ENCODE measurements around the gene NOSTRIN. TPM values are rescaled to one million over a fixed set of nuclear protein-coding genes. Genes with fewer than 3 reads are reported as not detected.
"Not testable (repeated sequence)": the region's sequence is repeated elsewhere in the genome, so short reads cannot be mapped to it uniquely, and the experiment has no call there.

NOSTRIN gene
- total RNA-seq, 1 experiment from 2014 or later = not detected

GRCh38 chr2:168850846-168851245, 48.4 kb downstream of the NOSTRIN start:
- H3K27ac ChIP-seq = no peak overlapping the region
- no peaks in the 10 kb centered on the region for H3K27me3 ChIP-seq (replicated peaks)
- H3K4me1 ChIP-seq (replicated peaks) = no peaks in the 10 kb centered on the region
- peaks cover 6% of the 10 kb centered on the region for H3K36me3 ChIP-seq
- H3K4me3 ChIP-seq = no peak overlapping the region
- no peak for DNase-seq (ENCODE audit: low read depth in 1 of 2, low spot score in 2 of 2)
- no peaks in the 10 kb centered on the region for H3K9me3 ChIP-seq (replicated peaks)

- no peaks in the 10 kb centered on the region for H3K9me3 ChIP-seq (replicated peaks)
- no peaks in the 10 kb centered on the region for H3K27me3 ChIP-seq (replicated peaks)
- DNase-seq (ENCODE audit: low read depth in 1 of 2, low spot score in 2 of 2) = no peak
- peaks cover 7% of the 10 kb centered on the region for H3K36me3 ChIP-seq
- no peak overlapping the region for H3K4me3 ChIP-seq
- no peak overlapping the region for H3K27ac ChIP-seq
- no peaks in the 10 kb centered on the region for H3K4me1 ChIP-seq (replicated peaks)
Observed at GRCh38 chr2:168851674-168852320, 49.4 kb downstream of the NOSTRIN start.

GRCh38 chr2:168852481-168852880, 50.0 kb downstream of the NOSTRIN start:
- Histone ChIP-seq H3K4me3 (no peak overlapping the region), H3K27ac (no peak overlapping the region), H3K27me3 (replicated peaks) (no peaks in the 10 kb centered on the region), H3K36me3 (peaks cover 9% of the 10 kb centered on the region), H3K4me1 (replicated peaks) (no peaks in the 10 kb centered on the region), H3K9me3 (replicated peaks) (no peaks in the 10 kb centered on the region)
- DNase-seq (ENCODE audit: low read depth in 1 of 2, low spot score in 2 of 2) = no peak

GRCh38 chr2:168853471-168853870, 51.0 kb downstream of the NOSTRIN start:
- no peak for DNase-seq (ENCODE audit: low read depth in 1 of 2, low spot score in 2 of 2)
- no peaks in the 10 kb centered on the region for H3K4me1 ChIP-seq (replicated peaks)
- no peaks in the 10 kb centered on the region for H3K9me3 ChIP-seq (replicated peaks)
- no peak overlapping the region for H3K27ac ChIP-seq
- peaks cover 17% of the 10 kb centered on the region for H3K36me3 ChIP-seq
- no peak overlapping the region for H3K4me3 ChIP-seq
- H3K27me3 ChIP-seq (replicated peaks) = no peaks in the 10 kb centered on the region

GRCh38 chr2:168854651-168855050, 52.2 kb downstream of the NOSTRIN start:
- H3K27ac ChIP-seq = no peak overlapping the region

GRCh38 chr2:168855601-168856000, 53.2 kb downstream of the NOSTRIN start:
- H3K27ac ChIP-seq = no peak overlapping the region
- peaks cover 26% of the 10 kb centered on the region for H3K36me3 ChIP-seq
- no peaks in the 10 kb centered on the region for H3K9me3 ChIP-seq (replicated peaks)
- H3K4me1 ChIP-seq (replicated peaks) = no peaks in the 10 kb centered on the region
- DNase-seq (ENCODE audit: low read depth in 1 of 2, low spot score in 2 of 2) = no peak
- no peak overlapping the region for H3K4me3 ChIP-seq
- no peaks in the 10 kb centered on the region for H3K27me3 ChIP-seq (replicated peaks)

More at GRCh38 chr2:168854651-168855050, 52.2 kb downstream of the NOSTRIN start:
- H3K9me3 ChIP-seq (replicated peaks) = no peaks in the 10 kb centered on the region
- H3K27me3 ChIP-seq (replicated peaks) = no peaks in the 10 kb centered on the region
- DNase-seq (ENCODE audit: low read depth in 1 of 2, low spot score in 2 of 2) = no peak
- H3K4me1 ChIP-seq (replicated peaks) = no peaks in the 10 kb centered on the region
- no peak overlapping the region for H3K4me3 ChIP-seq
- peaks cover 25% of the 10 kb centered on the region for H3K36me3 ChIP-seq

- Histone ChIP-seq H3K27ac (no peak overlapping the region), H3K27me3 (replicated peaks) (no peaks in the 10 kb centered on the region), H3K9me3 (replicated peaks) (0 out of 2 replicates have a peak, but pooled peaks cover 3% of the 10 kb centered on the region), H3K36me3 (peaks cover 38% of the 10 kb centered on the region), H3K4me1 (replicated peaks) (no peaks in the 10 kb centered on the region), H3K4me3 (no peak overlapping the region)
- DNase-seq (ENCODE audit: low read depth in 1 of 2, low spot score in 2 of 2) = no peak
Observed at GRCh38 chr2:168858146-168858545, 55.7 kb downstream of the NOSTRIN start.

GRCh38 chr2:168867164-168867563, 64.7 kb downstream of the NOSTRIN start:
- not testable (repeated sequence) for H3K4me1 ChIP-seq (replicated peaks); H3K27me3 ChIP-seq (replicated peaks)
- peaks cover 44% of the 10 kb centered on the region for H3K36me3 ChIP-seq

GRCh38 chr2:168870369-168870768, 67.9 kb downstream of the NOSTRIN start:
- H3K27ac ChIP-seq; H3K9me3 ChIP-seq (replicated peaks); H3K4me3 ChIP-seq; H3K27me3 ChIP-seq (replicated peaks); DNase-seq (ENCODE audit: low read depth in 1 of 2, low spot score in 2 of 2); H3K4me1 ChIP-seq (replicated peaks): not testable (repeated sequence)
- H3K36me3 ChIP-seq = peaks cover 47% of the 10 kb centered on the region

More at GRCh38 chr2:168867164-168867563, 64.7 kb downstream of the NOSTRIN start:
- not testable (repeated sequence) for DNase-seq (ENCODE audit: low read depth in 1 of 2, low spot score in 2 of 2); H3K9me3 ChIP-seq (replicated peaks); H3K27ac ChIP-seq; H3K4me3 ChIP-seq

GRCh38 chr2:168870824-168871223, 68.4 kb downstream of the NOSTRIN start:
- DNase-seq (ENCODE audit: low read depth in 1 of 2, low spot score in 2 of 2); H3K4me1 ChIP-seq (replicated peaks): not testable (repeated sequence)
- peaks cover 47% of the 10 kb centered on the region for H3K36me3 ChIP-seq

GRCh38 chr2:168874368-168875054, 72.1 kb downstream of the NOSTRIN start:
- DNase-seq (ENCODE audit: low read depth in 1 of 2, low spot score in 2 of 2) = no peak
- H3K36me3 ChIP-seq = peaks cover 51% of the 10 kb centered on the region
- no peaks in the 10 kb centered on the region for H3K4me1 ChIP-seq (replicated peaks)

More at GRCh38 chr2:168870824-168871223, 68.4 kb downstream of the NOSTRIN start:
- H3K27me3 ChIP-seq (replicated peaks); H3K27ac ChIP-seq; H3K4me3 ChIP-seq; H3K9me3 ChIP-seq (replicated peaks): not testable (repeated sequence)

GRCh38 chr2:168882163-168882562, 79.7 kb downstream of the NOSTRIN start:
- not testable (repeated sequence) for H3K27ac ChIP-seq; H3K9me3 ChIP-seq (replicated peaks); DNase-seq (ENCODE audit: low read depth in 1 of 2, low spot score in 2 of 2); H3K4me3 ChIP-seq; H3K4me1 ChIP-seq (replicated peaks); H3K27me3 ChIP-seq (replicated peaks)
- peaks cover 40% of the 10 kb centered on the region for H3K36me3 ChIP-seq

More at GRCh38 chr2:168874368-168875054, 72.1 kb downstream of the NOSTRIN start:
- Histone ChIP-seq H3K27me3 (replicated peaks) (no peaks in the 10 kb centered on the region), H3K27ac (no peak overlapping the region), H3K9me3 (replicated peaks) (no peaks in the 10 kb centered on the region), H3K4me3 (no peak overlapping the region)

- Histone ChIP-seq H3K9me3 (replicated peaks) (no peaks in the 10 kb centered on the region), H3K27ac (no peak overlapping the region), H3K4me1 (replicated peaks) (peaks cover 5% of the 10 kb centered on the region; the same call in 1 of the 2 replicates), H3K4me3 (no peak overlapping the region), H3K27me3 (replicated peaks) (no peaks in the 10 kb centered on the region), H3K36me3 (peaks cover 48% of the 10 kb centered on the region)
- no peak for DNase-seq (ENCODE audit: low read depth in 1 of 2, low spot score in 2 of 2)
Observed at GRCh38 chr2:168884975-168885374, 82.5 kb downstream of the NOSTRIN start.

- Histone ChIP-seq H3K36me3 (peaks cover 37% of the 10 kb centered on the region), H3K4me1 (replicated peaks) (peaks cover 8% of the 10 kb centered on the region), H3K4me3 (peak overlapping the region; percentile 66), H3K9me3 (replicated peaks) (no peaks in the 10 kb centered on the region), H3K27me3 (replicated peaks) (no peaks in the 10 kb centered on the region; the same call in 1 of the 2 replicates), H3K27ac (peak overlapping the region; percentile 77)
- DNase-seq (ENCODE audit: low read depth in 1 of 2, low spot score in 2 of 2) = no peak
Observed at GRCh38 chr2:168889635-168890005, 87.2 kb downstream of the NOSTRIN start.
